BLaER1 treated with 17β-estradiol and CSF1 and Interleukin-3, amounts not matched to agents 10 nM and 100 nM (cell line): ENCODE results near the gene RGS1.
"Not testable (repeated sequence)": the region's sequence is repeated elsewhere in the genome, so short reads cannot be mapped to it uniquely, and the experiment has no call there.

Source experiments
- H3K27ac ChIP-seq, 11 experiments: shearing (Covaris generic); formaldehyde crosslinking; 2 replicates each; pipeline ENCODE4 v1.8.1; 2022
- H3K27me3 ChIP-seq, 11 experiments: shearing (Covaris generic); formaldehyde crosslinking; 2 replicates each; pipeline ENCODE4 v1.8.1; 2022
- H3K36me3 ChIP-seq, 11 experiments: shearing (Covaris generic); formaldehyde crosslinking; 2 replicates each; pipeline ENCODE4 v1.8.1; 2022
- H3K4me1 ChIP-seq, 10 experiments: shearing (Covaris generic); formaldehyde crosslinking; 2 replicates each; pipeline ENCODE4 v1.8.1; 2022
- H3K4me2 ChIP-seq, 11 experiments: shearing (Covaris generic); formaldehyde crosslinking; 2 replicates each; pipeline ENCODE4 v1.8.1; 2022
- H3K4me3 ChIP-seq, 10 experiments: shearing (Covaris generic); formaldehyde crosslinking; 2 replicates each; pipeline ENCODE4 v1.8.1; 2022
- H3K9ac ChIP-seq, 11 experiments: shearing (Covaris generic); formaldehyde crosslinking; 2 replicates each; pipeline ENCODE4 v1.8.1; 2022
- H3K9me3 ChIP-seq, 11 experiments: shearing (Covaris generic); formaldehyde crosslinking; replicated peaks in 1 of 11; 2 replicates each; pipeline ENCODE4 v1.8.1; 2022
- H4K20me1 ChIP-seq, 11 experiments: shearing (Covaris generic); formaldehyde crosslinking; 2 replicates each; pipeline ENCODE4 v1.8.1; 2022
- Cebpa-rat ChIP-seq, 11 experiments: shearing (Covaris generic); IDR thresholded peaks; 2 replicates each; pipeline ENCODE4 v1.8.1; 2022

The RGS1 gene, protein sequence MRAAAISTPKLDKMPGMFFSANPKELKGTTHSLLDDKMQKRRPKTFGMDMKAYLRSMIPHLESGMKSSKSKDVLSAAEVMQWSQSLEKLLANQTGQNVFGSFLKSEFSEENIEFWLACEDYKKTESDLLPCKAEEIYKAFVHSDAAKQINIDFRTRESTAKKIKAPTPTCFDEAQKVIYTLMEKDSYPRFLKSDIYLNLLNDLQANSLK

DNA sequence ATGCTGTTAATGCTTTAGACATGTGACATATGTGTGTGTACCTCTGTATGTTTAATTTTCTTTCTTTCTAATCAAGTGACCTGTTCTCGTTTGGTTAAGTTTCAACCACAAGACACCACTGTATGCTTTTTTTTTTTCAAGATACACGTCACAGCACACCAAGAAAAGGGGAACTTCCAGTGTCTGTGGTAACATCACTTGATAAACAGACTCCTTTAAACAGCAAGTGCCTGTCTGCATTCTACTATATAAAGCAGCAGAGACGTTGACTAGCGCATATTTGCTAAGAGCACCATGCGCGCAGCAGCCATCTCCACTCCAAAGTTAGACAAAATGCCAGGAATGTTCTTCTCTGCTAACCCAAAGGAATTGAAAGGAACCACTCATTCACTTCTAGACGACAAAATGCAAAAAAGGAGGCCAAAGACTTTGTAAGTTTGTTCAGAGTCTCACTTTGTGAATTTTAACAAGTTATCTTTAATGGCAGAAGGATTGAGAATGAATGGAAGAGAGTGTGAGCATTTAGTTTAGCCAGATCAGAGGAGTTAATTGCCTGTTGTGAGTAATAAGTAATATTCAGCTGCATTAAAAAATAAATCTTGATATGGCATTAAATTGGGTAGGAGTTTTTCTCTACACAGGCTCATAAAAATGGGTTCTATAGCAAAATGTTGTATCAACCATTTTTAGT lies at the start of gene RGS1:
TSS of gene RGS1 (plus strand) at position 275 of the 691 bp plus-strand sequence. CDS start at position 295, 20 bp downstream.
- peak within 1 kb of the TSS in 10 of 11 experiments; percentile 7 to 71 (median 50); a peak in 15 of 22 replicates for H3K27ac ChIP-seq
- H3K4me1 ChIP-seq = peaks cover 5 to 36% (median 17%) of the 10 kb centered on the region in 10 experiments
- peak within 1 kb of the TSS; percentile 32 to 81 (median 58); a peak in 21 of 22 replicates for H3K4me2 ChIP-seq
- H3K27me3 ChIP-seq = no peaks in the 10 kb centered on the region
- H3K9ac ChIP-seq = peak within 1 kb of the TSS in 7 of 11 experiments; percentile 5 to 70 (median 44); a peak in 12 of 22 replicates
- no peak for TF ChIP-seq Cebpa-rat (IDR thresholded peaks at IDR 0.05)
- peaks cover 0 to under 1% (median 0%) of the 10 kb centered on the region in 11 experiments; a peak in 6 of 22 replicates for H3K9me3 ChIP-seq
- H3K36me3 ChIP-seq = no peaks in the 10 kb centered on the region
- H3K4me3 ChIP-seq = peak within 1 kb of the TSS in 5 of 10 experiments; percentile 22 to 41 (median 36); a peak in 7 of 20 replicates
- H4K20me1 ChIP-seq = no peaks in the 10 kb centered on the region

DNA sequence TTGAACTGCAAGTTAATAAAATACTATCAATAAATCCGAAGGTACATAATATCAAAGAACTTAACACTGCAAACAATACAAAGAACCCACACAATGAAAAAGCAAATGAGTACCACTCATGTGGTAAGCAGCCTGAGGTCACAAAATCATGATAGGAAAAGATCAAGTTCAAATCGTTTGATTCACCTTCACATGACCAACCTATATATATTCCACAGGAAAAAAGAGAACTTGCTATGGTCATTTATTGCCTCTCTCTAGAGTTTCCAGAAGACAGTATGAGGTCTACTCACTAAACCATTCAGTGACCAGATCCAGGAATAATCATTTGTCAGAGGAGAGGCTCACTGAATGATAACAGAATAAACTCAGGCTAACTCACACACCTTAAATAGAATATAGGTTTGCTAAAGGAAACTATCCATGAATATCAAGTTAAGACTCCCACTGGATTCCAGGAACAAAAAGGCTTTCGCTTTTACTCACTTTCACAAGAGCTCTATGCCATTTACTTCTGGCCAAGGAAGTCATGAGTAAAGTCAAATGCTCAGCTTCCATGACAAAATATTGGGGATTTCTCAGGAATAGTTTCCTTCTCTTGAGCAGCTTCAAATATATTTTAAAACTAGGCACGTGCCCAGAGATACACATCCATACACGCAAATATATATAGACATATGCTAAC lies 48.3 kb upstream of the RGS1 start:
- peak overlapping the region in 2 of 11 experiments; percentile 49 to 51; a peak in 4 of 22 replicates for H3K4me2 ChIP-seq
- TF ChIP-seq Cebpa-rat (IDR thresholded peaks at IDR 0.05) = no peak
- H4K20me1 ChIP-seq = no peaks in the 10 kb centered on the region
- H3K9me3 ChIP-seq = no peaks in the 10 kb centered on the region
- no peak overlapping the region for H3K4me3 ChIP-seq
- H3K9ac ChIP-seq = no peak overlapping the region
- no peaks in the 10 kb centered on the region for H3K27me3 ChIP-seq
- H3K36me3 ChIP-seq = no peaks in the 10 kb centered on the region
- peaks cover 1 to 55% (median 6%) of the 10 kb centered on the region in 10 experiments; a peak in 19 of 20 replicates for H3K4me1 ChIP-seq
- no peak overlapping the region for H3K27ac ChIP-seq

DNA sequence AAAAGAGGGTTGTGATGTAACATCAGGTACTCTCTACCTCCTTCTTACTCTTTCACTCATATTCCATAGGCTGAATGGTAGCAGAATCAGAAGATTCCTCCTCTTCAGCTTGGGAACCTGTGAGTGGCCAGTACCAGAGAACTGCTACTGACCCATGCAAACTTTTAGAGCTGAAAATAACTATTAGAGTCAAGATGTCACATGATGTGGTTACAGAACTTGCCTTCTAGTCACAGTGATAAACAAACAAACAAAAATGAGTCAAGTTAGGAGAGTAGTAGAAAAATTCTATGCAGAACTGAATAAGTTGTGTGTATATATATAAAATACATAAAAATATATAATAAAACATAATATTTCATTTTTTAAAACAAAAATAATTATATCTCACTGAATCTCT lies 47.6 kb upstream of the RGS1 start:
- Histone ChIP-seq H3K4me3 (no peak overlapping the region), H3K9me3 (peaks cover 3 to 5% (median 4%) of the 10 kb centered on the region in 11 experiments; a peak in 10 of 22 replicates), H3K9ac (no peak overlapping the region), H3K4me2 (peak overlapping the region in 2 of 11 experiments; percentile 49 to 51; a peak in 4 of 22 replicates), H3K27me3 (no peaks in the 10 kb centered on the region), H3K4me1 (peaks cover 0 to 48% (median 0%) of the 10 kb centered on the region in 10 experiments; a peak in 7 of 20 replicates), H3K36me3 (no peaks in the 10 kb centered on the region), H4K20me1 (no peaks in the 10 kb centered on the region), H3K27ac (no peak overlapping the region)
- TF ChIP-seq Cebpa-rat (IDR thresholded peaks at IDR 0.05) = no peak

DNA sequence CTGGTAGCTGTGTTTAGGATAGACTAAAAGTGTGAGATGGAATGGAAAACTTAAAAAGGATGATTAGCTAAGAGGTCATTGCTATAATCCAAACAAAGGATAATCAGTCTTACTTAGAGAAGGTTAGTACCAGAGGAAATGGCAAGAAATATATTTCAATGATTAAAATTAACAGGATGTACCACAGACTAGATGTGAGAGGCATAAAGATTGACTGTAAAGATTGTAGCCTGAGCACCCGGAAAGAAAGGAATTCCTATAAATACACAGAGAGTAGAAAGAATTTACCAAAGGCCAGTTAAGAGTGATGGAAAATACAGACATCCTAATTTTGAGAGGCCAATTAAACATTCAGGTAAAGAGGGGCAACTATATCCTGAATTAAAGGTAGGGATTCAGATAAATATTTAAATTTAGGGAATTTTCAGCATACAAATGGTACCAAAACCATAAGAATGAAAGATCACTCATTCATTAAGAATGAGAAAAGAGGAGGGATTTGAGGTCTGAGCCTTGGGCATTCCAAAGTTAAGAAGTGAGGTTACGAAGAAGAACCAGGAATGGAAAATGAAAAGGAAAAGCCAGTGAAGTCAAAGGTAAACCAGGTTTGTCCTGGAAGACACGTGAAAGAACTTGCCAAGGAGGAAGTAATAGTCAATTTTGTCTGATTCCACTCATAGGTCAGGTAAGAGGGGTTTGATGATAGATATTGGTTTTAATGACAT lies 46.4 kb upstream of the RGS1 start:
- Histone ChIP-seq H3K4me2 (peak overlapping the region in 3 of 11 experiments; percentile 67 to 93 (median 80); a peak in 6 of 22 replicates), H3K9ac (no peak overlapping the region), H3K4me1 (peaks cover 0 to 43% (median 0%) of the 10 kb centered on the region in 10 experiments; a peak in 7 of 20 replicates), H3K36me3 (no peaks in the 10 kb centered on the region), H3K4me3 (no peak overlapping the region), H4K20me1 (no peaks in the 10 kb centered on the region), H3K9me3 (peaks cover 5 to 10% (median 6%) of the 10 kb centered on the region in 11 experiments; a peak in 10 of 22 replicates), H3K27me3 (no peaks in the 10 kb centered on the region), H3K27ac (peak overlapping the region in 2 of 11 experiments; percentile 49 to 64; a peak in 2 of 22 replicates)
- no peak for TF ChIP-seq Cebpa-rat (IDR thresholded peaks at IDR 0.05)

DNA sequence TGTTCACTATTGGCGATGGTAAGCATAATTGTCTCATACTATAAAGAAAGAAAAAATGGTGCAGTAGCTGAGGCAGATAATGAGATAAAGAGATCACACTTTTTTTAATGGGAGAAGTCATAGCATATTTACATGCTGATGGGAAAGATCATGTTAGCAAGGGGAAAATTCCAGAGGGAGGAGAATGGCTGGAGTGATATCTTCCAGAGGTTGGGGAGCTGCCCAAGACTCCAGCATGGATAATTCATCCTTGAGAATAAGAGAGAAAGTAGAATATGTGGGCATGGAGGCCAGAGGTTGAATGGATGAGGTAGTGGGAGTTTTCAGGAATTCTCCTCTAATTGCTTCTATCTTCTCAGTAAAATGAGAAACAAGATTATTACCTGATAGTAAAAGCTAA lies 45.8 kb upstream of the RGS1 start:
- peak overlapping the region in 3 of 11 experiments; percentile 67 to 93 (median 80); a peak in 6 of 22 replicates for H3K4me2 ChIP-seq

DNA sequence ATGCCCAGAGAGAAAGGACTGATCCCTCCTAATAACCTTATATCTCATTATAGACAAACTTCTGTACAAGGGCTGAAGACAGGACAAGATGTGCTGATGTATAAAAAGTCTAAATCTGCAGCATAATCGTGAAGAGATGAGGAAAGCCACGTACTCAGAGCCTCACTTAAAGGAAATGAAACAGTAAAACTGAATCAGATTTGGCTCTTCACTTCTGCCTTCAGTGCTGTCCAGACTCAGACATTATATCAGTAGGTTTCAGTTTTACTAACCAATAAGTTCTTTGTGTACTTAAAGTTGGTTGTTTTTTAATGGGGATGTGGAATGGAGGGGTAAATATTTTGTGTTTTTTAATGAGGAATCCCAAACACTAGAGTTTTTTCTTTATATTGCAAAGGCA lies 45.3 kb upstream of the RGS1 start:
- Histone ChIP-seq H3K4me3 (no peak overlapping the region), H3K27ac (peak overlapping the region in 4 of 11 experiments; percentile 9 to 64 (median 50); a peak in 5 of 22 replicates), H3K4me1 (peaks cover 0 to 41% (median 0%) of the 10 kb centered on the region in 10 experiments; a peak in 6 of 20 replicates), H3K27me3 (no peaks in the 10 kb centered on the region), H3K36me3 (no peaks in the 10 kb centered on the region), H3K9ac (peak overlapping the region in 1 of 11 experiments; percentile 23; a peak in 2 of 22 replicates), H3K4me2 (peak overlapping the region in 3 of 11 experiments; percentile 67 to 93 (median 80); a peak in 6 of 22 replicates), H3K9me3 (peaks cover 5 to 10% (median 6%) of the 10 kb centered on the region in 11 experiments; a peak in 10 of 22 replicates), H4K20me1 (no peaks in the 10 kb centered on the region)
- no peak for TF ChIP-seq Cebpa-rat (IDR thresholded peaks at IDR 0.05)

More for the DNA sequence above, 45.8 kb upstream of the RGS1 start:
- Histone ChIP-seq H3K36me3 (no peaks in the 10 kb centered on the region), H3K4me1 (peaks cover 0 to 41% (median 0%) of the 10 kb centered on the region in 10 experiments; a peak in 6 of 20 replicates), H4K20me1 (no peaks in the 10 kb centered on the region), H3K9me3 (peaks cover 5 to 10% (median 6%) of the 10 kb centered on the region in 11 experiments; a peak in 10 of 22 replicates), H3K27ac (peak overlapping the region in 3 of 11 experiments; percentile 43 to 64 (median 49); a peak in 5 of 22 replicates), H3K4me3 (no peak overlapping the region), H3K9ac (peak overlapping the region in 1 of 11 experiments; percentile 23; a peak in 2 of 22 replicates), H3K27me3 (no peaks in the 10 kb centered on the region)
- TF ChIP-seq Cebpa-rat (IDR thresholded peaks at IDR 0.05) = no peak

DNA sequence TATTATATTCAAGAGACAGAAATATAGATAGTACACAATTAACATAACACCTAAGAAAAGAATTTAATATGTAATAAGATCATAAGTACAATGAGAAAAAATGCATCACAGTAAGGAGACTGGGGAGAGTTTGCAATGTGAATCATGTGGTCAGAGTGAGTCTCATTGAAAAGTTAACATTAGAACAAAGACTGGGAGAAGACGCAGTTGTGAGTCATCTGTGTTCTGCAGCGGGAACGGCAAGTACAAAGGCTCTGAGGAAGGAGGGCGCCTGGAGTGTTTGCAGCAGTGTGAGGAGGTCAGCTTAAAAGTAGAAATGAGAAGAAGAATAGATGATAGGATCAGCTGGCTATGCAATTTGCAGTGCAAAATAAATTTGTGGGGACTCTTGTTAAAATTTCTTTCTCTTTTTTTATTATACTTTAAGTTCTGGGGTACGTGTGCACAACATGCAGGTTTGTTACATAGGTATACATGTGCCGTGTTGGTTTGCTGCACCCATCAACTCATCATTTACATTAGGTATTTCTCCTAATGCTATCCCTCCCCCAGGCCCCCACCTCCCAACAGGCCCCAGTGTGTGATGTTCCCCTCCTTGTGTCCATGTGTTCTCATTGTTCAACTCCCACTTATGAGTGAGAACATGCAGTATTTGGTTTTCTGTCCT lies 44.4 kb upstream of the RGS1 start:
- not testable (repeated sequence) for H3K4me3 ChIP-seq, H3K36me3 ChIP-seq, H4K20me1 ChIP-seq, H3K27me3 ChIP-seq, H3K9ac ChIP-seq
- peaks cover 5 to 10% (median 6%) of the 10 kb centered on the region in 11 experiments; a peak in 10 of 22 replicates for H3K9me3 ChIP-seq
- H3K4me2 ChIP-seq = peak overlapping the region in 2 of 11 experiments; percentile 80 to 93; a peak in 4 of 22 replicates
- peak overlapping the region in 2 of 11 experiments; percentile 49 to 64; a peak in 1 of 22 replicates for H3K27ac ChIP-seq
- H3K4me1 ChIP-seq = peaks cover 0 to 41% (median 0%) of the 10 kb centered on the region in 10 experiments; a peak in 6 of 20 replicates
